LNCaP clone FGC (cell line): ENCODE data around the gene SRP72.

Experiments
- DNase-seq: peaks from one replicate; pipeline ENCODE4 v3.0.0-alpha.2; 2011; ENCODE audit warnings: low read depth
- H3K4me3 ChIP-seq: 2 replicates; pipeline ENCODE4 v1.5.1; 2011; ENCODE audit warnings: mild to moderate bottlenecking, low read depth, low read length, control low read depth
- TF ChIP-seq, protein P1 (sequence below): IDR thresholded peaks from 2 replicates; pipeline ENCODE4 v1.5.1; 2012; ENCODE audit warnings: mild to moderate bottlenecking; ENCODE audit not compliant: control insufficient read depth, insufficient read depth; ENCODE audit errors: extremely low read depth

SRP72 gene

DNA sequence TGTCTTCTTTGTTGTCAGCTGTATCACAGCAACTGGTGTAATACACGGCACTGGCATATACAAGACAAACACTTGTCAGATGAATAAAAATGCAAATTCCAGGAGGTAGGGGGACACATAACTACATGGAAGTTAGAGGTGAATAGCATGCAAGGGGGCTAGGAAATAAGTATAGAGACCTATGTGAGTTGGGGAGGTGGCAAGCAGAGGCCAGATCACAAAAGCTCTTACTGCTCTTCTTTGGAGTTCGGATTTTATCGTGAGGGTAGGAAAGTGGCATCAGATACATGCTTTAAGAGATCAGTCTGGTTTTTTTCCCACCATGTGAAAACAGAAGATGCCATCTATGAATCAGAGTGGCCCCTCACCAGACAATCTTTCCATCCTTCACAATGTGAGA lies 2.8 kb upstream of the SRP72 start:
- TF ChIP-seq, protein P1, sequence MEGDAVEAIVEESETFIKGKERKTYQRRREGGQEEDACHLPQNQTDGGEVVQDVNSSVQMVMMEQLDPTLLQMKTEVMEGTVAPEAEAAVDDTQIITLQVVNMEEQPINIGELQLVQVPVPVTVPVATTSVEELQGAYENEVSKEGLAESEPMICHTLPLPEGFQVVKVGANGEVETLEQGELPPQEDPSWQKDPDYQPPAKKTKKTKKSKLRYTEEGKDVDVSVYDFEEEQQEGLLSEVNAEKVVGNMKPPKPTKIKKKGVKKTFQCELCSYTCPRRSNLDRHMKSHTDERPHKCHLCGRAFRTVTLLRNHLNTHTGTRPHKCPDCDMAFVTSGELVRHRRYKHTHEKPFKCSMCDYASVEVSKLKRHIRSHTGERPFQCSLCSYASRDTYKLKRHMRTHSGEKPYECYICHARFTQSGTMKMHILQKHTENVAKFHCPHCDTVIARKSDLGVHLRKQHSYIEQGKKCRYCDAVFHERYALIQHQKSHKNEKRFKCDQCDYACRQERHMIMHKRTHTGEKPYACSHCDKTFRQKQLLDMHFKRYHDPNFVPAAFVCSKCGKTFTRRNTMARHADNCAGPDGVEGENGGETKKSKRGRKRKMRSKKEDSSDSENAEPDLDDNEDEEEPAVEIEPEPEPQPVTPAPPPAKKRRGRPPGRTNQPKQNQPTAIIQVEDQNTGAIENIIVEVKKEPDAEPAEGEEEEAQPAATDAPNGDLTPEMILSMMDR: no peak

GRCh38 chr4:56465599-56466295 lies 1.7 kb upstream of the SRP72 start:
- DNase-seq: no peak
- H3K4me3 ChIP-seq: peak overlapping the region; percentile 87
- TF ChIP-seq, protein P1: no peak

More for the DNA sequence above, 2.8 kb upstream of the SRP72 start:
- no peak overlapping the region for H3K4me3 ChIP-seq
- no peak for DNase-seq

DNA sequence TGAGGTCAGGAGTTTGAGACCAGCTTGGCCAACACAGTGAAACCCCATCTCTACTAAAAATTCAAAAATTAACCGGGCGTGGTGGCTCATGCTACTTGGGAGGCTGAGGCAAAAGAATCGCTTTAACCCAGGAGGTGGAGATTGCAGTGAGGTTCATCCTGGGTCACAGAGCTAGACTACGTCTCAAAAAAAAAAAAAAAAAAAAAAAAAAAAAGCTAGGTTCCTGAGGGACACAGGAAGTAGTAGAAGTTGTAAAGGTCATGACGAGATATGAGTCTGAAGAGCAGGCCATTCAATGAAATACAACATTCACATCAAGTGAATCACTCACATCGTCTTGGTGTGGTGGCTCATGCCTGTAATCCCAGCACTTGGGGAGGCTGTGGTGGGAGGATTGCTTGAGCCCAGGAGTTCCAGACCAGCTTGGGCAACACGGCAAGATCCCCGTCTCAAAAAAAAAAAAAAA lies 1.1 kb upstream of the SRP72 start:
- peak overlapping the region; percentile 87 for H3K4me3 ChIP-seq
- DNase-seq: peak; percentile 38

DNA sequence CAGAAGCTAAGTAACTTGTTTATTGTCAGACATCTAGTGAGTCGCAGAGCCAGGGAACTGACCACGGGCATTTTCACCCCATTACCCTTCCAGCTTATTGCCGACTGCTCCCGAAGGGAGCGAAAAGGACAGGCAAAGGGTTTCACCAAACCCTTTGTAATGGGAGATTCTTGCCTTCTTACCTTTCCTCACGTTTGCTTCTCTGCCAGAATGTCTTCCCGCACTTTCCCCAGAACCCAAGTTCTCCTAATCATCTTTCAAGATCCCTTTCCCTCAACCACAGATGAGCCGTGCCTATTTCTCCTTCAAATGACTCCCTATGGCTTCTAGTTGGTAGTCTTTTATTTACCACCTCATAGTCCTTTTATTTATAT lies 520 bp upstream of the SRP72 start:
- DNase-seq: no peak
- TF ChIP-seq, protein P1: no peak
- H3K4me3 ChIP-seq: peak overlapping the region; percentile 87

DNA sequence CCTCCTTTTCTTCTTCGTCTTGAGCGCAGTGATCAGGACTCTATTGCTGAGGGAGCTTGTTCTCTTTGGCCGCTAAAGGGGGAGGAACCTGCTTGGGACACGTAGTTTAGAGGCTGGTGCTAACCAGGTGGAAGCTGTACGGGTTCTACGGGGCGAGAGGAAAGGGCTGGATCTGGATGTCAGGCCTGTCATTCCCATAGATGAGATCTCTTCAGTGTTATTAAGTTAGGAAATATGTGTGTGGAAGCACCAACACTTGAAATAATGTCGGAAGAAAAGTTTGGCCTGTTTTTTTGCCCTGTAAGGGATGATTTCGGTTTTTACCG lies 643 bp downstream of the SRP72 start:
- peak; percentile 46 for DNase-seq
- TF ChIP-seq, protein P1: no peak
- peak overlapping the region; percentile 87 for H3K4me3 ChIP-seq

- TF ChIP-seq, protein P1: no peak
- peak overlapping the region; percentile 87; the same call in 1 of the 2 replicates for H3K4me3 ChIP-seq
- no peak for DNase-seq
Observed at GRCh38 chr4:56469489-56470210, 2.2 kb downstream of the SRP72 start.

DNA sequence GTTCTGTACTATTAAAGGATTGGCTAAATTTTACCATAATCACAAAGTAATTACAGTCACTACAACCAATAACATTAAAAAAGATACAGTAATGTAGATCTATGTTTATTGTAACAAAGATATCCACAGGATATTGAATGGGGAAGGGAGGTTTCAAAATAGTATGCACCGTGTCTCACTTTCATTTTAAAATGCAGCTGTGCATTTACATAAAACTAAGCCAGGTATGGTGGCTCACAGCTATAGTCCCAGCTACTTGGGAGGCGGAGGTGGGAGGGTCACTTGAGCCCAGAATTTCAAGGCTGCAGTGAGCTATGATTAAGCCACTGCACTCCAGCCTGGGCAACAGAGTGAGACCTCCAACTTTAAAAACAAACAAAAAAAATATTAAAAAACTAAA lies 8.5 kb downstream of the SRP72 start:
- H3K4me3 ChIP-seq: no peak overlapping the region
- no peak for DNase-seq

More for the DNA sequence above, 8.5 kb downstream of the SRP72 start:
- TF ChIP-seq, protein P1: no peak
